ENCODE measurements around the gene MCTP2. TPM values are rescaled to one million over a fixed set of nuclear protein-coding genes. Genes with fewer than 3 reads are reported as not detected.
A peak's percentile ranks its signal among the peaks of the same experiment; 100 is the strongest.

The MCTP2 gene
- total and polyA plus RNA-seq, 9 of the 15 experiments (the other 6 are each of a cell fraction or from before 2014, with no cell fraction given), result 0.07 TPM; not detected in 8

DNA sequence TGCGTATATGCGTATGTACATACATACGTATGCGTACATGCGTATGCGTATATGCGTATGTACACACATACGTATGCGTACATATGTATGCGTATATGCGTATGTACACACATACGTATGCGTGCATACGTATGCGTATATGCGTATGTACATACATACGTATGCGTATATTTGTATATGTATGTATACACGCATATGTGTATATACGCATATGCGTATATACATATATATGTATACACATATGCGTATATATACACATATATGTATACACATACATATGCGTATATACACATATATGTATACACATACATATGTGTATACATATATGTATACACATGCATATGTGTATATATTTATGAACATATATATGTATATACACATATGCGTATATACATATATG, 12.1 kb downstream of the MCTP2 start (continued):
- TF ChIP-seq ZNF232 (CRISPR knock-in tag; IDR thresholded peaks at IDR 0.05) (no peak), ZNF277 (CRISPR knock-in tag; IDR thresholded peaks at IDR 0.05; ENCODE audit: borderline replicate concordance) (peak; percentile 95; the same call in 1 of the 2 replicates), ZNF140 (CRISPR knock-in tag; IDR thresholded peaks at IDR 0.05) (peak; percentile 85), POLR2H (tag; IDR thresholded peaks at IDR 0.05; ENCODE audit: low read depth) (no peak), NFIX (CRISPR knock-in tag; IDR thresholded peaks at IDR 0.05; ENCODE audit: low read depth) (peak; percentile 72), ZFX (CRISPR knock-in tag; IDR thresholded peaks at IDR 0.05) (no peak), SAFB (IDR thresholded peaks at IDR 0.05; ENCODE audit: borderline replicate concordance, low read depth, low read length) (no peak), ZNF655 (CRISPR knock-in tag; IDR thresholded peaks at IDR 0.05) (no peak), ZNF707 (CRISPR knock-in tag; conservative IDR thresholded peaks at IDR 0.05) (peak; percentile 58; the same call in 1 of the 2 replicates)
- TF ChIP-seq, protein P1, sequence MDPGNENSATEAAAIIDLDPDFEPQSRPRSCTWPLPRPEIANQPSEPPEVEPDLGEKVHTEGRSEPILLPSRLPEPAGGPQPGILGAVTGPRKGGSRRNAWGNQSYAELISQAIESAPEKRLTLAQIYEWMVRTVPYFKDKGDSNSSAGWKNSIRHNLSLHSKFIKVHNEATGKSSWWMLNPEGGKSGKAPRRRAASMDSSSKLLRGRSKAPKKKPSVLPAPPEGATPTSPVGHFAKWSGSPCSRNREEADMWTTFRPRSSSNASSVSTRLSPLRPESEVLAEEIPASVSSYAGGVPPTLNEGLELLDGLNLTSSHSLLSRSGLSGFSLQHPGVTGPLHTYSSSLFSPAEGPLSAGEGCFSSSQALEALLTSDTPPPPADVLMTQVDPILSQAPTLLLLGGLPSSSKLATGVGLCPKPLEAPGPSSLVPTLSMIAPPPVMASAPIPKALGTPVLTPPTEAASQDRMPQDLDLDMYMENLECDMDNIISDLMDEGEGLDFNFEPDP (CRISPR knock-in tag; IDR thresholded peaks at IDR 0.05), result no peak
- TF ChIP-seq, protein P2, sequence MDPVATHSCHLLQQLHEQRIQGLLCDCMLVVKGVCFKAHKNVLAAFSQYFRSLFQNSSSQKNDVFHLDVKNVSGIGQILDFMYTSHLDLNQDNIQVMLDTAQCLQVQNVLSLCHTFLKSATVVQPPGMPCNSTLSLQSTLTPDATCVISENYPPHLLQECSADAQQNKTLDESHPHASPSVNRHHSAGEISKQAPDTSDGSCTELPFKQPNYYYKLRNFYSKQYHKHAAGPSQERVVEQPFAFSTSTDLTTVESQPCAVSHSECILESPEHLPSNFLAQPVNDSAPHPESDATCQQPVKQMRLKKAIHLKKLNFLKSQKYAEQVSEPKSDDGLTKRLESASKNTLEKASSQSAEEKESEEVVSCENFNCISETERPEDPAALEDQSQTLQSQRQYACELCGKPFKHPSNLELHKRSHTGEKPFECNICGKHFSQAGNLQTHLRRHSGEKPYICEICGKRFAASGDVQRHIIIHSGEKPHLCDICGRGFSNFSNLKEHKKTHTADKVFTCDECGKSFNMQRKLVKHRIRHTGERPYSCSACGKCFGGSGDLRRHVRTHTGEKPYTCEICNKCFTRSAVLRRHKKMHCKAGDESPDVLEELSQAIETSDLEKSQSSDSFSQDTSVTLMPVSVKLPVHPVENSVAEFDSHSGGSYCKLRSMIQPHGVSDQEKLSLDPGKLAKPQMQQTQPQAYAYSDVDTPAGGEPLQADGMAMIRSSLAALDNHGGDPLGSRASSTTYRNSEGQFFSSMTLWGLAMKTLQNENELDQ (CRISPR knock-in tag; IDR thresholded peaks at IDR 0.05; ENCODE audit: borderline replicate concordance), result no peak
- TF ChIP-seq, protein P3, sequence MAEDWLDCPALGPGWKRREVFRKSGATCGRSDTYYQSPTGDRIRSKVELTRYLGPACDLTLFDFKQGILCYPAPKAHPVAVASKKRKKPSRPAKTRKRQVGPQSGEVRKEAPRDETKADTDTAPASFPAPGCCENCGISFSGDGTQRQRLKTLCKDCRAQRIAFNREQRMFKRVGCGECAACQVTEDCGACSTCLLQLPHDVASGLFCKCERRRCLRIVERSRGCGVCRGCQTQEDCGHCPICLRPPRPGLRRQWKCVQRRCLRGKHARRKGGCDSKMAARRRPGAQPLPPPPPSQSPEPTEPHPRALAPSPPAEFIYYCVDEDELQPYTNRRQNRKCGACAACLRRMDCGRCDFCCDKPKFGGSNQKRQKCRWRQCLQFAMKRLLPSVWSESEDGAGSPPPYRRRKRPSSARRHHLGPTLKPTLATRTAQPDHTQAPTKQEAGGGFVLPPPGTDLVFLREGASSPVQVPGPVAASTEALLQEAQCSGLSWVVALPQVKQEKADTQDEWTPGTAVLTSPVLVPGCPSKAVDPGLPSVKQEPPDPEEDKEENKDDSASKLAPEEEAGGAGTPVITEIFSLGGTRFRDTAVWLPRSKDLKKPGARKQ (CRISPR knock-in tag; IDR thresholded peaks at IDR 0.05), result no peak

Data from K562 (cell line).